NCI-H345 (cell line): Measurements from ENCODE around the gene EGF.
"Not testable (repeated sequence)": the region's sequence is repeated elsewhere in the genome, so short reads cannot be mapped to it uniquely, and the experiment has no call there.

ENCODE experiments used
- DNase-seq: peaks from one replicate; lab custom pipeline; 2025; lab: John Stamatoyannopoulos, UW

Gene EGF

GRCh38 chr4:109915385-109916026 lies 2.8 kb downstream of the EGF start:
- DNase-seq = no peak

DNA sequence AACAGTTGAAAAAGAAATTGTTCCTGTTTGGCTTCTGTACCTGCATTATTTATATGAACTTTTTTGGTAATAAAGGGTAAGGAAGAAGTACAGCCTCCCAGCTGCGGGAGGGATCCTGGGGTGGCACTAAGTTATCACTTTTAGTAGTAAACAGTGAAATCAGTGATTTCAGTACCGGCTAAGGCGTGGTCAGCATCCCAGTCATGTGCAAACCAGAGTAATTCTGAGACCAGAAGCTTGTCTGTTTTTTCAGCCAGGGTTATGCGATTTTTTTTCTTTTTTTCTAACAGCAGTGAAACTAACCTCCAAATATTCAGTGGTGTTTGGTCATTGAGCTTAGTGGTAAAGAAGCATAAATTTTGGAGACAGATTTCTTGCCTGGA lies 3.3 kb downstream of the EGF start:
- DNase-seq = no peak

- no peak for DNase-seq
Observed at GRCh38 chr4:109921384-109921808, 8.7 kb downstream of the EGF start.

DNA sequence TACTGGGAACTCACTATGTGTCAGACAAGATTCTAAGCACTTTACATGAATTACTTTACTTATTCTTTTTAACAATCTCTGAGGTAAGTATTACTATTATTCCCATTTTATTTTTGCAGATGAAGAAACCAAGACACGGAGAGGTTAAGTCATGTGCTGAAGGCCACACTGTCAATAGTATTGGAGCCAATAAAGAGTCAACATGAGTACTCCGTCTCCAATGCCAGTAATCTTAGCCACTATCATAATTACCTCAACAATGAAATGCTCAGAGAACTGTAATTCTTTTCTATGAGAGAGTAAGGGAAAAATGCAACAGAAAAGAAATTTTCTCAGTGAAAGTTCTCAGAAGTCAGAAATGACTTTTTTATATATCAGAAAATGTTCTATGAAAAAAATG lies 12.7 kb downstream of the EGF start:
- DNase-seq = no peak

- DNase-seq = no peak
Observed at GRCh38 chr4:109928327-109929045, 15.8 kb downstream of the EGF start.

- no peak for DNase-seq
Observed at GRCh38 chr4:109930464-109930863, 17.8 kb downstream of the EGF start.

- no peak for DNase-seq
Observed at GRCh38 chr4:109930872-109931271, 18.2 kb downstream of the EGF start.

DNA sequence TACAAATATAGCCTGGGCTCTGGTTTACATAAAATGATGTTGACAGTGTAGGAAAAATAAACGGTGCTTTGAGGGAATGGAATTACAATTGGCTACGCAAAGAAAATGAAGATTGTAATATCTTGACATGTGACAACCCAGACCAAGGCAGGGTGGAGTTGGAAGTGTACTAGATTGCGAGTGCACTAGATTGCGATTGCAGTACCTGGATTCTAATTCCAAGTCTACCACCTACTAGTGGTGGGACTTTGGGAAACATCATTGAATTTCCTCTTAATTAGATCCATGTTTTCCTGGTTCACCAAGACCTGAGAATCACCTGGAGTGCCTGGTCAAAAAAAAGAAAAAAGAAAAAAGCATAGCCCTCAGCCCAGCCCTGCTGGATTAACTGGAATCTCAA lies 18.6 kb downstream of the EGF start:
- DNase-seq = no peak

GRCh38 chr4:109937352-109937751 lies 24.7 kb downstream of the EGF start:
- not testable (repeated sequence) for DNase-seq

- no peak for DNase-seq
Observed at GRCh38 chr4:109939190-109939589, 26.5 kb downstream of the EGF start.

DNA sequence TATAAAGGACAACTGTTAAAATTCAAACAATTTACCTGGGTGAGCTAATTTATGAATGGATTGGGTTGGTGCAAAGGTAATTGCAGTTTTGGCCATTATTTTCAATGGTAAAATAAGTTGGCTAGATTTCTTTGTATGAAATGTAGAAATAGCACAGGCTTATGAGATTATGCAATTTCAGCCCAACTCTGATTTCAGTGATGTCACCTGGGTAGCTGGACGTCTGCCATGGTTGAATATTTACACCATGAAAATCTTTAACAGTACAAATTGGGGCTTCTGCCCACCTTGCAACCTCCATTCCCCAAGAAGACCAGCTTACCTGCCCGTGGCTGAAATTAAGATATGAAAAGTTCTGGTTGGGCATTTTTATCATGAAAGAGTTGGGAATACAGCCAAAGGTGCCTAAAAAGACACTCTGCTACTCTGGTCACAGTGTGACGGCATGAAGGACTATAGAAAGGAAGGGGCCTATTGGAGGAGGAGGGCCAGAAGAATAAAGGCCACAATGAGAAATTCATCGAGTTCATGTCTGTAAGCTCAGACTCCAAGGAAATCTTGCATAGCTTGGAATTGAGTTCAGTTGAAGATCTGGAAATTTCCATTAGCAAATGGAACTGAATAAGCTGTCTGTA lies 29.7 kb downstream of the EGF start:
- DNase-seq = no peak

DNA sequence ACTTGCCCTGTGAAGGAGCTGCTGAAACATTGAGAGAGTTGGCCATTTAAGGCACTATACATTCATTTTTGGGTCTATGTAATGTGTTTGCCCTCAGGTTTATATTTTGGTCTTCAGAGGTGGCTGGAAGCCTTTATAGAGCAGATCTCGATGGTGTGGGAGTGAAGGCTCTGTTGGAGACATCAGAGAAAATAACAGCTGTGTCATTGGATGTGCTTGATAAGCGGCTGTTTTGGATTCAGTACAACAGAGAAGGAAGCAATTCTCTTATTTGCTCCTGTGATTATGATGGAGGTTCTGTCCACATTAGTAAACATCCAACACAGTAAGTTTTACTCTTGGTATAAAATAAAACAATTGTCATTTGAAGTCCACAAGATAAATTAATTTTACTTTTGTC lies 31.1 kb downstream of the EGF start:
- DNase-seq = no peak

GRCh38 chr4:109944591-109944990 lies 31.9 kb downstream of the EGF start:
- DNase-seq = no peak

DNA sequence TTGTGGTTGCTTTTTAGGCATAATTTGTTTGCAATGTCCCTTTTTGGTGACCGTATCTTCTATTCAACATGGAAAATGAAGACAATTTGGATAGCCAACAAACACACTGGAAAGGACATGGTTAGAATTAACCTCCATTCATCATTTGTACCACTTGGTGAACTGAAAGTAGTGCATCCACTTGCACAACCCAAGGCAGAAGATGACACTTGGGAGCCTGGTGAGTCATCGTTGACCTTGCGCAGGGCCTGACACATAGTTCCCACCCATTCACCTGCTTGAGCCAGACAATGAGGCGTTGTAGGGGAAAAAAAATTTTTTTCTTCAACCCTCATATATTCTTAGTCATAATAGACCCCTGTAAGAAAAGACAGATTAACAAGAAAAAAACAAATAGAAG lies 32.4 kb downstream of the EGF start:
- no peak for DNase-seq

DNA sequence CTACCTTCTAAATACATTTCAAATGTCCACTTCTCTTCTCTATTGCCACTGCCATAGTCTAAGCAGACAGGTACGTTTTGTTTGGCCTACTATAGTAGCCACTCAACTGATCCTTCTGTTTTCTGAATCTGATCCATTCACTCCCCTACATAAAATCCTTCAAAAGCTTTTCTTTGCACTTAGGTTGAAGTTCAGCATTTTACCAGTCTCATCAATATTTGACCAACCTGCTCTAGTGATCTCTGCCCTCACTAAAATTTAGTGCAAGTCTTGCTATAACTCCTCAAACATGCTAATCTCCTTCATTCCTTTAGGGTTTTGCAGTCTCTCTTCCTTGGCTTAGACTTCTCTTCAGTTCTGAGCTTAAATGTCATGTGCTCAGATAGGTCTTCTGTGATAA lies 33.4 kb downstream of the EGF start:
- no peak for DNase-seq

GRCh38 chr4:109947457-109947856 lies 34.8 kb downstream of the EGF start:
- DNase-seq = no peak

GRCh38 chr4:109947918-109948317 lies 35.2 kb downstream of the EGF start:
- DNase-seq = no peak

- not testable (repeated sequence) for DNase-seq
Observed at GRCh38 chr4:109949099-109949718, 36.5 kb downstream of the EGF start.

DNA sequence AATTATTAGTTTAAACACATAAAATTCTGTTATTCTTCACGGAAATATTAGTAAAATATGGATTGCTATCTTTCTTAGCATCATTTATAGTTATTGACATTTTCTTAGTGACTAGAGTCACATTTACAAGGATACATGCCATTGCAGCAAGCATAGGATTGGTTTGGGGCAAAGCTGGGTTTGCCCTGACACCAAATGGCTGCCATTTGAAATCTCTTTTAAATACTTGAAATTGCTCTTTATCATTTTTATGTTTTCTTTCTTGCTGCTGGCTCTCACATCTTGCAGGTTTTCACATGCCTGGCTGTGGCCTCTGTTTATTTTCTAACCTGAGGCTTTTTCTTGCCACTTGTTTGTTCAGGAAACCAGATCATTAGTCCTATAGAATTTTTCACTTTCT lies 39.9 kb downstream of the EGF start:
- no peak for DNase-seq

- no peak for DNase-seq
Observed at GRCh38 chr4:109953556-109953955, 40.9 kb downstream of the EGF start.

- DNase-seq = no peak
Observed at GRCh38 chr4:109955146-109955545, 42.5 kb downstream of the EGF start.

GRCh38 chr4:109957227-109957626 lies 44.5 kb downstream of the EGF start:
- no peak for DNase-seq

DNA sequence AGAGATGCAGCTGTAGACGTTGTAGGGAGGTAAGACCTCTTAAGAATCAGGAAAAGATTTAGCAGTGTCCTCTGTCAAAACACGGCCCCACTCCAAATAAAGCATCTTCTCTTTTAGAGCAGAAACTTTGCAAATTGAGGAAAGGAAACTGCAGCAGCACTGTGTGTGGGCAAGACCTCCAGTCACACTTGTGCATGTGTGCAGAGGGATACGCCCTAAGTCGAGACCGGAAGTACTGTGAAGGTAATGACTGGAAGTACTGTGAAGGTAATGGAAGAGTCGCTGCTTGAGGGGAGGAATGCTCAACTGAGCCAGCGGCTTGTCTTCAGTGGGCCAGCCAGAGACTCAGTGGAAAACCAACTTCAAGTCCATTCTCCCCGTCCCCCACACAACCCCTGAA lies 46.5 kb downstream of the EGF start:
- no peak for DNase-seq
